ENCODE measurements around the gene GTSE1.

The GTSE1 gene

GRCh38 chr22:46371623-46372226 is 75.1 kb downstream of the GTSE1 start:
- H3K36me3 ChIP-seq (ENCODE audit: insufficient read depth, low read length): no peaks in the 10 kb centered on the region
- no peaks in the 10 kb centered on the region for H3K9me3 ChIP-seq (replicated peaks; ENCODE audit: low read length)
- no peak overlapping the region for H3K4me2 ChIP-seq (ENCODE audit: low read length)
- H3K4me1 ChIP-seq (ENCODE audit: control insufficient read depth, insufficient read depth, low read length): no peaks in the 10 kb centered on the region
- no peak overlapping the region for H3K9ac ChIP-seq (ENCODE audit: low read depth, low read length)
- peaks cover 24% of the 10 kb centered on the region for H3K27me3 ChIP-seq (ENCODE audit: control insufficient read depth, insufficient read depth, low read length)
- H3K4me3 ChIP-seq (ENCODE audit: low read length): no peak overlapping the region

- peaks cover 3% of the 10 kb centered on the region for H3K4me1 ChIP-seq (ENCODE audit: control insufficient read depth, insufficient read depth, low read length)
- H3K4me3 ChIP-seq (ENCODE audit: low read length): no peak overlapping the region
- H3K27me3 ChIP-seq (ENCODE audit: control insufficient read depth, insufficient read depth, low read length): peaks cover 28% of the 10 kb centered on the region
- H3K36me3 ChIP-seq (ENCODE audit: insufficient read depth, low read length): no peaks in the 10 kb centered on the region
- no peak overlapping the region for H3K9ac ChIP-seq (ENCODE audit: low read depth, low read length)
- H3K9me3 ChIP-seq (replicated peaks; ENCODE audit: low read length): no peaks in the 10 kb centered on the region
- H3K4me2 ChIP-seq (ENCODE audit: low read length): no peak overlapping the region
These were observed 76.0 kb downstream of the GTSE1 start for GRCh38 chr22:46372686-46373085.

DNA sequence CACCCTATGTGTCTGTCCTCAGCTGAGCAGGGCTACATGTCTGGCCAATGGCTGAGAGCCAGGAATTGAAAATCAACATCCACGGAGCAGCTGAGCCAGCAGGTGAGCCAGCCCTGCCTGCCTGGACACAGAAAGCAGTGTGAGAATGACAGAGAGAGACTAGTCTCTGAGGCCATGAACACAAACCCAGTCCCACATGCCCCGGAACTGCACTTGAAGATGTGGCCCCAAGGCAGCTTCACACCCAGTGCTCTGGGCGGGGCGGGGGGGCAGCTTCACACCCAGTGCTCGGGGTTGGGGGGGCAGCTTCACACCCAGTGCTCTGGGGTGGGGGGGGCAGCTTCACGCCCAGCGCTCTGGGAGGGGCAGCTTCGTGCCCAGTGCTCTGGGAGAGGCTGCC is 76.5 kb downstream of the GTSE1 start:
- no peaks in the 10 kb centered on the region for H3K36me3 ChIP-seq (ENCODE audit: insufficient read depth, low read length)
- H3K27me3 ChIP-seq (ENCODE audit: control insufficient read depth, insufficient read depth, low read length): peaks cover 33% of the 10 kb centered on the region
- H3K4me2 ChIP-seq (ENCODE audit: low read length): no peak overlapping the region
- H3K4me3 ChIP-seq (ENCODE audit: low read length): no peak overlapping the region
- peaks cover 5% of the 10 kb centered on the region for H3K4me1 ChIP-seq (ENCODE audit: control insufficient read depth, insufficient read depth, low read length)
- H3K9me3 ChIP-seq (replicated peaks; ENCODE audit: low read length): no peaks in the 10 kb centered on the region
- H3K9ac ChIP-seq (ENCODE audit: low read depth, low read length): no peak overlapping the region

DNA sequence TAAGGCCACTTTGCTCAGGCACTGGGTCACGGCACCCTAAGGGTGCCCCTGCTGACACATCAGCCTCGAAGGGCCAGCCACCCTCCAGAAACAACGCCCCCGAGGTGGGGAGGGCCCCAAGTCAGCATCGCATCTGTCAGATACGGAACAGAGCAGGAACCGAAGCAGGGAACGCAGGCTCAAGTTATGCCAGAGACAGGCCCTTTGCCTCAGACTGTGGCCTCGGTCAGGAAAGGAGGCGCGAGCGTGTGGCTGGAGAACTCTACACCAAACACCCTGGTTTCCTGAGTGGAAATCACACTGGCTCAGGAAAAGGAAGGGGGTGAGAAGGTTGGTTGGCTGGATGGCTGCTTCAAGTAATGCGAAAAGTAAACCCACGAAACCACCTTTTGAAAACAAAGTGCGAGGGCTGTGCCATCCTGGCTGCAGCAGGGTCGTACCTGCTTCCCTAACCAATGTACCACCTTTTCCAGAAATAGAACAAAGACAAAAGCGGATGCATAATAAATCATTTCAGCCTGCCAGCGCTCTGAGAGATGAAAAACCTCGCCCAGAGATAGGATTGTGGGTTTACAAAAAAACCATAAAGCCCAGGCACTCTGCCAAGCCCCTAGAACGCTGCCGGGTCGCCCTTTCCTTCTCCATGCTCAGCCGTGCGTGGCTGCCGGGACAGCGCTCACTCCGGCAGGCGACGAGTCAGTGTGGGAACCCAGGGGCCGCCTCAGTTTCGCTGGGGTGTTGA is 77.4 kb downstream of the GTSE1 start:
- H3K9ac ChIP-seq (ENCODE audit: low read depth, low read length): no peak overlapping the region
- H3K9me3 ChIP-seq (replicated peaks; ENCODE audit: low read length): no peaks in the 10 kb centered on the region
- H3K4me3 ChIP-seq (ENCODE audit: low read length): no peak overlapping the region
- peaks cover 5% of the 10 kb centered on the region for H3K4me1 ChIP-seq (ENCODE audit: control insufficient read depth, insufficient read depth, low read length)
- H3K36me3 ChIP-seq (ENCODE audit: insufficient read depth, low read length): no peaks in the 10 kb centered on the region
- peaks cover 42% of the 10 kb centered on the region for H3K27me3 ChIP-seq (ENCODE audit: control insufficient read depth, insufficient read depth, low read length)
- H3K4me2 ChIP-seq (ENCODE audit: low read length): no peak overlapping the region

DNA sequence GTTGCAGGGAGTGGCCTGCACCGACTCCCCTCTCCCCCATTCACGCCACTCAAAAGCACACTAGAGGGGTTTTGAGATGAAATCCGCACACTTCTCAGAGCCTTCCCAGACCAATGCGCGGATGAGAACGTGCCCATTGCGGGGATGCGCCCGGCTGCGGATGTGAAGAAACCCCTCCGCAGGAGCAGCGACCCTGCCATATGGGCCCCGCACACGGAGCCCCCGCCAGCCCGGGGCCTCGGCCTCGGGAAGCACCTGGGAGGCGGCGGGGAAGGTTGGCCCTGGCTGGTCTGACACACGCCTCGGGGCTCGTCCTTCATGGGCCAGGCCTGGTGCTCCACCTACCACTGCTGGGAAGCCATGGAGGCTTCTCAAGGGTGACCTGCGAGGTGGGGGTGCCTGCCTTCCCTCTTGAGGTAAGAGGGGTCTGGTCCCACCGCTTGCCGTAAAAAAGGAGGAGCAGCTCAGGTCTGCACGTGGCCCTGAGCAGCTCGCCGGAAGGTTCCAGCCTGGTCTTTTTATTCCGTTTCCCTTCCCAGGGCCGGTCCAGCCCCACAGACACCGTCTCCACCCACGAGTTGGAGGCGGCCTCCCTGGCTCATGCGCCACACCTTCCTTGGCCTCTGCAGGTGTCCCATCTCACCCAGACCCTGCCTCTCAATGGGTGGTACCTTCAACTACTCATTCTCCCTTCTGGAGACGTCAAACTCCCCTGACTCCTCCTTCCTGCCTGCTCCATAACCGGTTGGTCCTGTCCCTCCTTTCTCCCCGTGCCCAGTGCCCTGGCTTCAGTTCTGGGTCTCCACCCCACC is 78.2 kb downstream of the GTSE1 start:
- H3K36me3 ChIP-seq (ENCODE audit: insufficient read depth, low read length): no peaks in the 10 kb centered on the region
- no peak overlapping the region for H3K9ac ChIP-seq (ENCODE audit: low read depth, low read length)
- no peaks in the 10 kb centered on the region for H3K9me3 ChIP-seq (replicated peaks; ENCODE audit: low read length)
- H3K4me3 ChIP-seq (ENCODE audit: low read length): no peak overlapping the region
- H3K4me1 ChIP-seq (ENCODE audit: control insufficient read depth, insufficient read depth, low read length): peaks cover 5% of the 10 kb centered on the region
- H3K27me3 ChIP-seq (ENCODE audit: control insufficient read depth, insufficient read depth, low read length): peaks cover 42% of the 10 kb centered on the region
- H3K4me2 ChIP-seq (ENCODE audit: low read length): no peak overlapping the region

- H3K4me3 ChIP-seq (ENCODE audit: low read length): no peak overlapping the region
- H3K9ac ChIP-seq (ENCODE audit: low read depth, low read length): no peak overlapping the region
- no peak overlapping the region for H3K4me2 ChIP-seq (ENCODE audit: low read length)
- no peaks in the 10 kb centered on the region for H3K9me3 ChIP-seq (replicated peaks; ENCODE audit: low read length)
- peaks cover 49% of the 10 kb centered on the region for H3K27me3 ChIP-seq (ENCODE audit: control insufficient read depth, insufficient read depth, low read length)
- peaks cover 5% of the 10 kb centered on the region for H3K4me1 ChIP-seq (ENCODE audit: control insufficient read depth, insufficient read depth, low read length)
- H3K36me3 ChIP-seq (ENCODE audit: insufficient read depth, low read length): no peaks in the 10 kb centered on the region
These were observed 79.4 kb downstream of the GTSE1 start for GRCh38 chr22:46376111-46376510.

DNA sequence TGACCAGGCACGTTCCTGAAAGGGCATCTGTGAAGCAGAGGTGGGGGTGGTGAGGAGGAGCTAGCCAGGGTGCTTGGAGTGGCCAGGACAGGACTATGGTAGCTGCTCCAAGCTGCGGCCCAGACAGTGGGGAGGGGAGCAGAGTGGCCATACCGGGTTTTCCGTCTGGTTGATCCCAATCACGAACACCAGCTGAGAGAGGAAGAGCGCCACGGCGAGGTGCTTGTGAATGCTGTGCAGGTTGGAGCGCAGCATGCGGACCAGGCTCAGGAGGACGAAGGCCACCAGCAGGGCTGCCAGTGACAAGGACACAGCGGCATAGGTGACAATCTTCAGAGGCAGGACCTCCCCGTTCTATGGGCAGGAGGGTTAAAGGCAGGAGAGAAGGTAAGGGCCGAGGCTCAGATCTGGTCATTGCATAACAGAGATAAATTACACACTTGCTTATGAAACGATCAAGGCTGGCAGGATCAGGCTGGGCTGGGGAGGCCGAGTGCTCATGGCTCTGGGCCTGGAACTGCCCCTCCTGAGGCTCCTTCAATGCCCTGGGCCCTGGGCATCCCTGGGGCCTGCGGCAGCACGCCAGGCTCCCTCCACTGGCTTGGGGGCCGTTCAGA is 80.3 kb downstream of the GTSE1 start:
- peaks cover 49% of the 10 kb centered on the region for H3K27me3 ChIP-seq (ENCODE audit: control insufficient read depth, insufficient read depth, low read length)
- no peak overlapping the region for H3K4me3 ChIP-seq (ENCODE audit: low read length)
- no peaks in the 10 kb centered on the region for H3K36me3 ChIP-seq (ENCODE audit: insufficient read depth, low read length)
- H3K4me2 ChIP-seq (ENCODE audit: low read length): no peak overlapping the region
- peaks cover 5% of the 10 kb centered on the region for H3K4me1 ChIP-seq (ENCODE audit: control insufficient read depth, insufficient read depth, low read length)
- no peaks in the 10 kb centered on the region for H3K9me3 ChIP-seq (replicated peaks; ENCODE audit: low read length)
- H3K9ac ChIP-seq (ENCODE audit: low read depth, low read length): no peak overlapping the region

DNA sequence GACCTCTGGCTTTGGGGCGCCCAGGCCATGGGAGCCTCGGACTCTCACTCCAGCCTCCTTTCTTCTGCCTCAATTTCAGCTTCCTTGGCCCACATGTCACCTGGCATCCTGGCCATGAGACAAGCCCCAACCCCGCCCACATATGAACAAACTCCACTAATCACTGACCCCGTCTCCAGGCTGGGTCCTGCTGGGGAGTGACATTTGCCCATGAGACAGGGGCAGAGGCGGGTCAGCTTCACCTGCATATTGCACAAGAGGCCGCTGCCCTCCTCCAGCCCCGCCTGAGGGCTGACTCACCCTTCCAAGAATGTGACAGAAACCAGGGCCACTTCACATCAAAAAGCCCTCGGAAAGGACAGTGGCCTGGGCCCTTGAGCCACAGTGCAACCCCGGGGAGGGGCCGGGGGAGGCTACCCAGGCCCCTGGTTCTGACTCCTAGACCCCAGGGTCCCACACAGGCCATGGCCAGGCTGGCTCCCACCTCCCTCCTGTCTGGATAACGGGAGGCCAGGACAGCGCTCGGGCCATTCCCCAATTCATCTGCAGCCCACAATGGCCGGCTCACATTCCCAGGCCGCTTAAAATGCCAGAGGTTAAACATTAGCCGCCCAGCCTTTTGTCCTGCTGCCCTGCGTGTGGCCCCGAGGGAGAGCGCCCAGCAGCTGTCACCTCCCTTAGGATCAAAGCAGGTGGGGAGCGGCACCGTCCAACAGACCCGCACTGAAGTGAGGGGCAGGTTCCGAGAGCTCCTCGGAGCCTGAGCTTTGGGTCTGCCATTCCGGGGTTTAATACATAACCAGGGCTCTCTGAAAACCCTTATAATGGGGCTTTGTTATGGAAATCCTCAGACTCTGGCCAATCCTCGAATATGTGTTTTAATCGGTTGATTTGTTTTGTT is 81.1 kb downstream of the GTSE1 start:
- H3K9ac ChIP-seq (ENCODE audit: low read depth, low read length): no peak overlapping the region
- H3K36me3 ChIP-seq (ENCODE audit: insufficient read depth, low read length): no peaks in the 10 kb centered on the region
- H3K9me3 ChIP-seq (replicated peaks; ENCODE audit: low read length): no peaks in the 10 kb centered on the region
- H3K4me1 ChIP-seq (ENCODE audit: control insufficient read depth, insufficient read depth, low read length): peaks cover 5% of the 10 kb centered on the region
- H3K27me3 ChIP-seq (ENCODE audit: control insufficient read depth, insufficient read depth, low read length): peaks cover 46% of the 10 kb centered on the region
- no peak overlapping the region for H3K4me3 ChIP-seq (ENCODE audit: low read length)
- H3K4me2 ChIP-seq (ENCODE audit: low read length): no peak overlapping the region

DNA sequence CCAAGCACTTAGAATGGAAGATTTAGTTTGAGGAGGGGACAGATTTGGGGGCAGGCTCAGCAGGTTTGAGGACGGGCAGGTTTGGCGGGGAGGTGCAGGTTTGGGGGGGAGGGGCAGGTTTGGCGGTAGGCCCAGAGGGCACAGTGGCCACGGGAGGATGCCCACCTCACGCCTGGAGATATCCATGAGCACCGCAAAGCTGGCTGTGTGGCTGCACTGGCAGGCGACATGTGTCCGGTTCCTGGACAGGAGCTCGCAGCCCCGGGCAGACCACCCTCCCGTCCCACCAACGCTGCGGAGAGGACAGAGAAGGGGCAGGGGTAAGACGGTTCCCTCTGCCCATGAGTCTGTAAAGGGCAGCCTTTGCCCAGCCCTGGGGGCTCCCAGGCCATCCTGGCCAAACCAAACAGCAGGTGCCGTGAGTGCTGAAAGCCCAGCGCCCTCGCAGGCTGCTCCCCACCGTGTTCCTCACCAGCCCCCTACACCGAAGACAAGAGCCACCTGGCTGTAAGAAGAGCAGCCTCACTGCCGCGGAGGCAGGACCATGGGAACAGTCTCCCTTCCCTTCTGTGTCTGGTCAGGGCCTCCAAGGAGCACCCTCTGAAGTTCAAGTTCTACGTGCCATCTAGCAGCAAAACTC is 81.9 kb downstream of the GTSE1 start:
- H3K36me3 ChIP-seq (ENCODE audit: insufficient read depth, low read length): no peaks in the 10 kb centered on the region
- no peaks in the 10 kb centered on the region for H3K9me3 ChIP-seq (replicated peaks; ENCODE audit: low read length)
- H3K9ac ChIP-seq (ENCODE audit: low read depth, low read length): no peak overlapping the region

GRCh38 chr22:46379066-46379930 is 82.6 kb downstream of the GTSE1 start:
- Histone ChIP-seq H3K9me3 (replicated peaks; ENCODE audit: low read length) (no peaks in the 10 kb centered on the region), H3K4me3 (ENCODE audit: low read length) (no peak overlapping the region), H3K9ac (ENCODE audit: low read depth, low read length) (no peak overlapping the region), H3K36me3 (ENCODE audit: insufficient read depth, low read length) (no peaks in the 10 kb centered on the region), H3K4me1 (ENCODE audit: control insufficient read depth, insufficient read depth, low read length) (peaks cover 5% of the 10 kb centered on the region), H3K27me3 (ENCODE audit: control insufficient read depth, insufficient read depth, low read length) (peaks cover 42% of the 10 kb centered on the region), H3K4me2 (ENCODE audit: low read length) (no peak overlapping the region)

More for the DNA sequence above, 81.9 kb downstream of the GTSE1 start:
- H3K4me3 ChIP-seq (ENCODE audit: low read length): no peak overlapping the region
- no peak overlapping the region for H3K4me2 ChIP-seq (ENCODE audit: low read length)
- peaks cover 45% of the 10 kb centered on the region for H3K27me3 ChIP-seq (ENCODE audit: control insufficient read depth, insufficient read depth, low read length)
- peaks cover 5% of the 10 kb centered on the region for H3K4me1 ChIP-seq (ENCODE audit: control insufficient read depth, insufficient read depth, low read length)
